GM12875 (cell line): ENCODE measurements around the gene PRKCQ.
A peak's percentile ranks its signal among the peaks of the same experiment; 100 is the strongest.

Experiments used
- H3K4me3 ChIP-seq: one replicate; pipeline ENCODE4 v1.5.1; 2011; ENCODE audit warnings: low read depth, low read length, control low read depth
- CTCF ChIP-seq: IDR thresholded peaks from 2 replicates; pipeline ENCODE4 v1.5.1; 2011; ENCODE audit warnings: low read depth, mild to moderate bottlenecking, control low read depth, inconsistent platforms, low read length, moderate library complexity, borderline replicate concordance; ENCODE audit not compliant: insufficient read depth

Gene PRKCQ

GRCh38 chr10:6416892-6417512, 163.1 kb downstream of the PRKCQ start:
- TF ChIP-seq CTCF = peak; percentile 43; the same call in 1 of the 2 replicates
- no peak overlapping the region for H3K4me3 ChIP-seq

GRCh38 chr10:6411436-6411835, 168.6 kb downstream of the PRKCQ start:
- no peak for TF ChIP-seq CTCF
- H3K4me3 ChIP-seq = no peak overlapping the region

- no peak overlapping the region for H3K4me3 ChIP-seq
- no peak for TF ChIP-seq CTCF
These were observed 169.2 kb downstream of the PRKCQ start for GRCh38 chr10:6410830-6411229.

- TF ChIP-seq CTCF = no peak
- H3K4me3 ChIP-seq = no peak overlapping the region
These were observed 170.0 kb downstream of the PRKCQ start for GRCh38 chr10:6409971-6410643.

- no peak overlapping the region for H3K4me3 ChIP-seq
- no peak for TF ChIP-seq CTCF
These were observed 171.3 kb downstream of the PRKCQ start for GRCh38 chr10:6408799-6409198.

- TF ChIP-seq CTCF = no peak
- no peak overlapping the region for H3K4me3 ChIP-seq
These were observed 172.9 kb downstream of the PRKCQ start for GRCh38 chr10:6407034-6407721.
